NCI-H526 treated with DMSO at 0.1 percent for 48 hours (cell line): ENCODE data around the gene TMEM106B.
"Not testable (repeated sequence)": the region's sequence is repeated elsewhere in the genome, so short reads cannot be mapped to it uniquely, and the experiment has no call there.

Source experiments
- DNase-seq: peaks from one replicate; lab custom pipeline; 2025; lab: John Stamatoyannopoulos, UW

The TMEM106B gene

DNA sequence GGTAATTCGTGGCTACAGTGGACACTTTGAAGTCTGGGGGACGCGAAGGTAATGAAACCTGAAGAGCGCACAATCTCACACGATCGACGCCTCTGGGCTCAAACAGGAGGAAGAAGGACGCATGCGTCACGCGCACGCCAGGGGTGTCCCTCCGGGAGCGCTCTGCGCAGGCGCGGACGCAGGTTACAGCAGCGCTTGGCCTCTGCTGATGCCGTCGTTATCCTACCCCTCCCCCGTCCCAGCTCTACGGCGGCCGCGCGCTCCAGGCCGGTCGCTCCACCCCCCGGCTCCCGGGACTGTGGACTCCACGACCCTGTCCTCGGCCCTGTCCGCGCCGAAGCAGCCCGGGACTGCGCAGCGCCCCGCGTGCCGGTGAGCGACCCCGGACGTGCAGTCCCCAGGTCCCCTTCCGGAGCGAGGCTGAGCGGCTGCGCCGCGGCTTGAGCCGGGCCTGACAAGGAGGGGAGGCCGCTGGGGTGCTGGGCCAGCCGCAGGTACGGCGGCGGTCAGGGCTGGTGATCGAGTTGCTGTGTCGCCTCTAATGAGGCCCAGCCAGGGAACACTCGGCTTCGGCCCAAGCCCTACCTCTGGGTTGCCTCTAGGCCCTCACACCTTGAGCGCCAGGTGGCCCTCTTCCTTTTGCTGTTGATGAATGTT is at the start of gene TMEM106B:
Gene TMEM106B, plus strand, starts transcription at position 241 of the 657 bp plus-strand sequence. CDS start 3,517 bp downstream, outside the sequence.
- peak; percentile 92 for DNase-seq

DNA sequence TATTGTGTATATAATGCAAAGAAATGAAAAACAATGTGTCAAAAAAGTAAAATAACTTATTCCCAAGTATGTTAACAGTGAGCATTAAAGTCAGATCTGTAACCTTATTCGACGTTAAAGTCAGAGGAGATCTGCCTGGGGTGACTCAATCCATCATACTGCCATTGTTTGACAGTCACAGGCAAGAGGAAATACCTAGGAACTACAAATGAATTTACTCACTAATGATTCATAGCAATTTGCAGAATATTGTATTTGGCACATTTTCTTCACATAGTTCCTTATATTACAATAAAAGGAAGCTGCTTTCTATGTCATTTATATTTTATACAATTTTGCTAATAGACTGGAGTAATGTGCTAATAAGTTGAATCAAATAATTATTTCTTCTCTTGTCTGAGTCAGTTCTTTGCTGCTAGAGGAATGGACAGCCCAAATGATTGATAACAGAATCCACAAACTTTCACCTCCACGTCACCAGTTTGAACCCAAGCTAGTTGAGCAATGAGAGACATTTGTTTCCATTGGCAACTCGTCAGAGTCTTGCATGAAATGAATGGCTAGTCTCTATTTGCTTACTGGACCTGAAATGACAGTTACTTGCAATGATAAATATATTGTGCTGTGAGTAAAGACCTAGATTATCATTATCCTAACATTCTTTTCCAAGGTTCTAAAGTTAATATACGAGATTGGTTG is 48.5 kb upstream of the TMEM106B start:
- no peak for DNase-seq

- not testable (repeated sequence) for DNase-seq
Observed at GRCh38 chr7:12168065-12168464, 43.0 kb upstream of the TMEM106B start.

GRCh38 chr7:12169981-12170820 is 40.9 kb upstream of the TMEM106B start:
- DNase-seq, result not testable (repeated sequence)

- no peak for DNase-seq
Observed at GRCh38 chr7:12173671-12174070, 37.4 kb upstream of the TMEM106B start.

DNA sequence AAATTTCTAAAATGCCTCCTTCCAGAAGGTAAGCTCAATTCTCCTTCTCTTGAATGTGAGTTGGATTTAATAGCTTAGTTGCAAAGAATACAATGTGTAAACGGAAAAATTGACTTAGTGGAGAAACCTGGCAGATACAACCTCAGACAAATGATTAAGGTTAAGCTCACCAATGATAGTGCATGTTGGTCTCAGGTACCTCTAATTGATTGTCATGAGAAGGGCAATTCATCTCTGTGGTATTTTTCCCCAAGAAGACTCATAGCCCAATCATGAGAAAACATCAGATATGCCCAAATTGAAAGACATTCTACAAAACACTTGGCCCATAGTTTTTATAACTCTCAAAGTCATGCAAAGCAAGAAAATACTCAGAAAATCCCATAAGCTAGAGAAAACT is 36.2 kb upstream of the TMEM106B start:
- no peak for DNase-seq

GRCh38 chr7:12178317-12178716 is 32.8 kb upstream of the TMEM106B start:
- DNase-seq, result no peak

GRCh38 chr7:12194426-12194825 is 16.7 kb upstream of the TMEM106B start:
- DNase-seq, result no peak

- no peak for DNase-seq
Observed at GRCh38 chr7:12196386-12196785, 14.7 kb upstream of the TMEM106B start.

DNA sequence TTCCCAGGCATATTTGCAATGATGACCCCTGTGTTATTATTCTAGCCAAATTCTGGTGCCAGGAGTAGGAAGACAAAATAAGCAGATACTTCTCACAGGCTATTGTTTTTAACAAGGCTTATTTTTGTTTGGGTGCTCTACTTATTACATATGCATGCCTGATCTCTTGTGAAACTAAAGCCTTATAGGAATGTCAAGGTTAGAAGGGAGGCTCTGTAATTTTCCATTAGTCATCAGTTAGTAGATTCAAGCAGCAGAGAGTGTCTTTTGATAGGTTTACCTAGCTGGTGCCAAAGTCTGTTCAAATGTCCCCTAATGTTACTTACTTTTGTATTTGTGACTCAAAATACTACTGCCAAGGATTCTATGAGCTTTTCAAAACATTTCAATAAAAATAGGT is 11.7 kb upstream of the TMEM106B start:
- DNase-seq, result no peak

DNA sequence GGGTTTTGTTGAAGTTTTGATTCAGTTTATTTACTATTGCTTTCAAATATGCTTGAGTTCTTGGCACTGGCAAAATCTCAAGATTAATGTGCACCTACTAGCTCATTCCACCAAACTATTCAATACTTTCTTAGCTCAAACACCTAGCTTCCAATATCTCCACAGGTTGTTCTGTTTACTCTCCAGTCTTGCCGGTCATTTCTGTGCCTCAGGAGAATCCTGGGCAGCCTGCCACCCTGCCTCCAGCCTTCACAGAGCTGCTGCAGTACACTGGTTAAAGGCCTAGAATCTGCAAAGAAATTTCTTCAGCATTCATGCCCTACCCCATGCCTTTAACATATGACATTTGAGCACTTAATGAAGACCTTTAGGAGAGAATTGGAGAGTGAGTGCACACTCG is 4.0 kb upstream of the TMEM106B start:
- DNase-seq, result no peak

- no peak for DNase-seq
Observed at GRCh38 chr7:12209221-12209620, 1.9 kb upstream of the TMEM106B start.

- DNase-seq, result peak; percentile 68
Observed at GRCh38 chr7:12210179-12211053, 678 bp upstream of the TMEM106B start.

GRCh38 chr7:12211711-12212485 is 804 bp downstream of the TMEM106B start:
- DNase-seq, result no peak

DNA sequence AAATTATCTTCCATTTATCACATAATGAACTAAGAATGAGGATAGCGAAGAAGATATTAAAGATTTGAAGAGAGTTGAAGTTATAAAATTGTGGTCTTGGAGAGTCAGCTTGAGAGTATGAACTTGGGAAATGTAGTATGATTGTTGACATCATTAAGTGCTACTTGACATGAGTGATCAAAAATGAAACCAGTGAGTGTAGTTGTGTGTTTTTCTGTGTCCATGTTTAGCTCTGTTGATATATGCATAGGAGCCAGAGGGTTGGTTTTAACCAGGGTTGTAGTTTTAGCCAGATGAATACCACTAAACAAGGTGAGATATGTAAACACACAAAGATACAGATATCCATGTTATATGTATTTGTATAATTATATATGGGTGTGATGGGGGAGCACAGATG is 6.2 kb downstream of the TMEM106B start:
- no peak for DNase-seq

DNA sequence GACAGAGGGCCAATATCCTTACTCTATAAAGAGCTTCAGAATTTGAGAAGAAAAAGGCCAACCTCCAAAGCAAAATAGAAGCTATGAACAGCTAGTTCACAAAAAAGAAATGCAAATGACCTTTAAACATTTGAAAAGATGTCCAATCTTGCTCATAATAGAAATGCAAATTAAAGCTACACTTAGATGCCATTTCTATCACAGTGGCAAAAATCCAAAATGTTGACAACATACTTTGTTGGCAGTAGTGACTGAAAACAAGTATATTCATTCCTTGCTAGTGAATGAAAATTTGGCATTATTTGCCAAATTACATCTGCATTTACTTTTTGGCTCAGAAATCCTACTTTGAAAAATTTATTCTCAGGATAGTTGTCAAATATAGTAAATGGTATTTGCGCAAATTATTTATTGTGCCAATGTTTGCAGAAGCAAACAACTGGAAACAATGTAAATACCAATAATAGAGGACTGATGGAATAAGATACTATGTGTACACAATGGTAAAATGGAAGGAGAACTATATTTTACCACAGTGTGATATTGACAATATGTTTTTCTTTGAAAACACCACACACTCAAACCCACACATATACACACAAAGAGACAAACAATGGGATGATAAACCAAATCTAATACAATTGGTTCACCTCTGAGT is 9.4 kb downstream of the TMEM106B start:
- no peak for DNase-seq

- no peak for DNase-seq
Observed at GRCh38 chr7:12221414-12221813, 10.3 kb downstream of the TMEM106B start.

DNA sequence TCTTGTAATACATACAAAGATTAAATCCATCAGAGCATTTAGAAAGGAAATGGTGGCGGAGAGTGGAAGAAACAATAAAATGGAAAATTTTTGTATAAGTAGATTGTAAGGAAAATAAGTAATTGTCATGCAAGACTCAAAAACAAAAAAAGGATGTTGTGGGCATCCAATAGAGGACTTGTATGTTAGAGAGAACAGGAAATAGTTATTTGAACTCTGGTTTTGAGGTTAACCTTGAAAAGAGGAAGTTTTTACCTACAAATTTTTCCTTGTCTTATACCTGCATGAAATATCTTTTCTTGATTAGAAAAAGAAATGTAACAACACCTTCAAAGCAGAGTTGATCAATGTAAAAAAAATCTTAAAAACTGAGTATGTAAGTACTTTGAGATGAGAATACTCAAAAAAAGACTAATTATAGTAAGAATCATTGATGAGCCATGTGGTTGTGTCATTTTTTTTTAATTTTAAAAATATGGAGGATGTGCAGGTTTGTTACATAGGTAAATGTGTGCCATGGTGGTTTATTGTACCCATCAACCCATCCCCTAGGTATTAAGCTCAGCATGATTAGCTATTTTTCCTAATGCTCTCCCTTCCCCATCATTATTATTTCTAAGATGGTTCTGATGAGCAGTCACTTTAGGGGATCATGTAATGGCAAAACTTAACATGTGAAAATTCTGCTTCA is 11.9 kb downstream of the TMEM106B start:
- DNase-seq, result no peak

DNA sequence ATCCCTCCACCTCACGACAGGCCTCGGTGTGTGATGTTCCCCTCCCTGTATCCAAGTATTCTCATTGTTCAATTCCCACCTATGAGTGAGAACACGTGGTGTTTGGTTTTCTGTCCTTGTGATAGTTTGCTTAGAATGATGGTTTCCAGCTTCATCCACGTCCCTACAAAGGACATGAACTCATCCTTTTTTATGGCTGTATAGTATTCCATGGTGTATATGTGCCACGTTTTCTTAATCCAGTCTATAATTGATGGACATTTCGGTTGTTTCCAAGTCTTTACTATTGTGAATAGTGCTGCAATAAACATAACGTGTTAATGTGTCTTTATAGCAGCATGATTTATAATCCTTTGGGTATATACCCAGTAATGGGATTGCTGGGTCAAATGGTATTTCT is 13.9 kb downstream of the TMEM106B start:
- not testable (repeated sequence) for DNase-seq

GRCh38 chr7:12226756-12227155 is 15.7 kb downstream of the TMEM106B start:
- no peak for DNase-seq
